Thyroid gland (tissue), 4 donors: ENCODE data around the gene FAM193B. TPM values are rescaled to one million over a fixed set of nuclear protein-coding genes. Genes with fewer than 3 reads are reported as not detected.

Experiments
- DNase-seq, 2 donors: peaks; one replicate each; pipeline ENCODE4 v3.0.0-alpha.2; 2019
- H3K27ac ChIP-seq, 3 donors: fragments of 200-600 bp; sonication (generic); 1 replicate in 2 of 3; 2 replicates in 1 of 3; pipeline ENCODE4 v1.5.1; 2016 to 2019; ENCODE audit warnings: mild to moderate bottlenecking in 1 of 3, moderate library complexity in 1 of 3
- H3K27me3 ChIP-seq: fragments of 200-600 bp; sonication (generic); one replicate; pipeline ENCODE4 v1.5.1; 2019
- H3K36me3 ChIP-seq, 2 donors: fragments of 200-600 bp; sonication (generic); one replicate each; pipeline ENCODE4 v1.5.1; 2016 to 2019
- H3K4me1 ChIP-seq, 2 donors: fragments of 200-600 bp; sonication (generic); one replicate each; pipeline ENCODE4 v1.5.1; 2017 to 2019
- H3K4me3 ChIP-seq, 3 donors: fragments of 200-600 bp; sonication (generic); replicated peaks in 1 of 3; 1 replicate in 2 of 3; 2 replicates in 1 of 3; pipeline ENCODE4 v1.5.1; 2016; ENCODE audit warnings: mild to moderate bottlenecking in 1 of 3
- H3K9me3 ChIP-seq: fragments of 200-600 bp; sonication (generic); one replicate; pipeline ENCODE4 v1.5.1; 2017
- CTCF ChIP-seq, 6 experiments: fragments of 200-600 bp in 3 of 6; fragments of 450-650 bp in 3 of 6; sonication (generic) in 3 of 6; IDR thresholded peaks; one replicate each; pipeline ENCODE4 v1.5.1; 2016 to 2019; ENCODE audit warnings: antibody characterized with exemption in 6 of 6, mild to moderate bottlenecking in 2 of 6, inconsistent platforms in 1 of 6, moderate library complexity in 1 of 6
- POLR2A ChIP-seq, 2 donors: fragments of 450-650 bp; IDR thresholded peaks; one replicate each; pipeline ENCODE4 v1.6.1; 2017; ENCODE audit warnings: antibody characterized with exemption in 2 of 2, mild to moderate bottlenecking in 2 of 2, moderate library complexity in 1 of 2
- WGBS, 2 donors: methylation state at CpG; one replicate each; pipeline ENCODE4 v1.1.5; 2017; 5-methylcytosine and 5-hydroxymethylcytosine counted together
- intact Hi-C: fragments of 100-400 bp; cut with DNase I; formaldehyde crosslinking; loops from one replicate; pipeline ENCODE4 v1.15.1; 2023
- total RNA-seq, 4 donors: library from RNA; depleted of rRNA; stranded (reverse); fragments of >200 nt; gene quantifications; one replicate each; pipeline ENCODE4 v1.2.3, GENCODE V29; 2016

The FAM193B gene
- total RNA-seq, 4 donors from 2014 or later, result 38.0 to 54.7 (median 46.6) TPM

GRCh38 chr5:177596775-177597238, 42.4 kb upstream of the FAM193B start:
- Histone ChIP-seq H3K27me3 (no peaks in the 10 kb centered on the region), H3K4me3 (no peak overlapping the region), H3K4me1 (peaks cover 22 to 23% of the 10 kb centered on the region in 2 donors), H3K27ac (no peak overlapping the region), H3K36me3 (peaks cover 25 to 31% of the 10 kb centered on the region in 2 donors), H3K9me3 (no peaks in the 10 kb centered on the region)
- DNase-seq, result no peak
- TF ChIP-seq CTCF (IDR thresholded peaks at IDR 0.05) (no peak), POLR2A (IDR thresholded peaks at IDR 0.05) (no peak)
- intact Hi-C loops, result loop anchor here (10.0 kb wide), 1 partner anchor 72 kb away; no protein-coding TSS in a partner anchor
- WGBS, 2 donors, result 85 to 93% methylated on average over 2 of the region's 2 CpGs

GRCh38 chr5:177595991-177596774, 41.8 kb upstream of the FAM193B start:
- intact Hi-C loops, result loop anchor here (10.0 kb wide), 1 partner anchor 71 kb away; no protein-coding TSS in a partner anchor
- 84 to 98% methylated on average over 2 of the region's 2 CpGs for WGBS, 2 donors
- TF ChIP-seq CTCF (IDR thresholded peaks at IDR 0.05) (no peak), POLR2A (IDR thresholded peaks at IDR 0.05) (no peak)

GRCh38 chr5:177595026-177595585, 40.7 kb upstream of the FAM193B start:
- 98 to 100% methylated on average over 7 to 8 of the region's 8 CpGs for WGBS, 2 donors
- peaks cover 10 to 15% of the 10 kb centered on the region in 2 donors for H3K4me1 ChIP-seq
- no peak for TF ChIP-seq CTCF (IDR thresholded peaks at IDR 0.05)
- peaks cover 25 to 31% of the 10 kb centered on the region in 2 donors for H3K36me3 ChIP-seq
- DNase-seq, result no peak
- H3K9me3 ChIP-seq, result no peaks in the 10 kb centered on the region
- no peak overlapping the region for H3K27ac ChIP-seq
- no peak overlapping the region for H3K4me3 ChIP-seq
- intact Hi-C loops, result loop anchor here (10.0 kb wide), 1 partner anchor 70 kb away; no protein-coding TSS in a partner anchor
- H3K27me3 ChIP-seq, result no peaks in the 10 kb centered on the region

More at GRCh38 chr5:177595991-177596774, 41.8 kb upstream of the FAM193B start:
- Histone ChIP-seq H3K4me1 (peaks cover 18 to 23% of the 10 kb centered on the region in 2 donors), H3K27me3 (no peaks in the 10 kb centered on the region), H3K27ac (no peak overlapping the region), H3K4me3 (no peak overlapping the region), H3K36me3 (peaks cover 25 to 31% of the 10 kb centered on the region in 2 donors), H3K9me3 (no peaks in the 10 kb centered on the region)
- DNase-seq, result no peak

GRCh38 chr5:177594071-177594470, 39.7 kb upstream of the FAM193B start:
- DNase-seq, result no peak
- Histone ChIP-seq H3K4me3 (no peak overlapping the region), H3K4me1 (peaks cover 10 to 11% of the 10 kb centered on the region in 2 donors), H3K36me3 (peaks cover 25 to 31% of the 10 kb centered on the region in 2 donors), H3K27me3 (no peaks in the 10 kb centered on the region), H3K27ac (no peak overlapping the region), H3K9me3 (no peaks in the 10 kb centered on the region)
- TF ChIP-seq POLR2A (IDR thresholded peaks at IDR 0.05) (no peak), CTCF (IDR thresholded peaks at IDR 0.05) (no peak)
- 91 to 97% methylated on average over 8 of the region's 8 CpGs for WGBS, 2 donors
- intact Hi-C loops, result loop anchor here (10.0 kb wide), 1 partner anchor 69 kb away; no protein-coding TSS in a partner anchor
